ENCODE data around the gene SMCO2. TPM values are rescaled to one million over a fixed set of nuclear protein-coding genes. Genes with fewer than 3 reads are reported as not detected.

The SMCO2 gene
- total RNA-seq, 2 experiments from 2014 or later = 0.19 TPM; not detected in 1

GRCh38 chr12:27523305-27523641 lies 76.7 kb downstream of the SMCO2 start:
- peaks cover 8% of the 10 kb centered on the region for H3K27me3 Mint-ChIP-seq
- H3K9me3 Mint-ChIP-seq = no peaks in the 10 kb centered on the region
- peak; percentile 13 for DNase-seq
- ChIA-PET POLR2A (interaction anchor here (0.9 to 1.3 kb wide), 4 partner anchors 9 to 33 kb away, joined by 3 to 4 read pairs (median 3); no protein-coding TSS in a partner anchor), CTCF (interaction anchor here (1.0 to 2.6 kb wide), 4 partner anchors 62 to 184 kb away, joined by 3 to 16 read pairs (median 5); no protein-coding TSS in a partner anchor)
- peak overlapping the region; percentile 79 for H3K27ac Mint-ChIP-seq
- H3K36me3 Mint-ChIP-seq = no peaks in the 10 kb centered on the region
- intact Hi-C loops (cut with micrococcal nuclease) = loop anchor here (5.0 to 10.0 kb wide), 2 partner anchors 299 to 498 kb away; partner anchors contain the start of gene MED21
- H3K4me1 Mint-ChIP-seq (ENCODE audit: low read depth) = peaks cover 18% of the 10 kb centered on the region
- H3K4me3 Mint-ChIP-seq = peak overlapping the region; percentile 93

DNA sequence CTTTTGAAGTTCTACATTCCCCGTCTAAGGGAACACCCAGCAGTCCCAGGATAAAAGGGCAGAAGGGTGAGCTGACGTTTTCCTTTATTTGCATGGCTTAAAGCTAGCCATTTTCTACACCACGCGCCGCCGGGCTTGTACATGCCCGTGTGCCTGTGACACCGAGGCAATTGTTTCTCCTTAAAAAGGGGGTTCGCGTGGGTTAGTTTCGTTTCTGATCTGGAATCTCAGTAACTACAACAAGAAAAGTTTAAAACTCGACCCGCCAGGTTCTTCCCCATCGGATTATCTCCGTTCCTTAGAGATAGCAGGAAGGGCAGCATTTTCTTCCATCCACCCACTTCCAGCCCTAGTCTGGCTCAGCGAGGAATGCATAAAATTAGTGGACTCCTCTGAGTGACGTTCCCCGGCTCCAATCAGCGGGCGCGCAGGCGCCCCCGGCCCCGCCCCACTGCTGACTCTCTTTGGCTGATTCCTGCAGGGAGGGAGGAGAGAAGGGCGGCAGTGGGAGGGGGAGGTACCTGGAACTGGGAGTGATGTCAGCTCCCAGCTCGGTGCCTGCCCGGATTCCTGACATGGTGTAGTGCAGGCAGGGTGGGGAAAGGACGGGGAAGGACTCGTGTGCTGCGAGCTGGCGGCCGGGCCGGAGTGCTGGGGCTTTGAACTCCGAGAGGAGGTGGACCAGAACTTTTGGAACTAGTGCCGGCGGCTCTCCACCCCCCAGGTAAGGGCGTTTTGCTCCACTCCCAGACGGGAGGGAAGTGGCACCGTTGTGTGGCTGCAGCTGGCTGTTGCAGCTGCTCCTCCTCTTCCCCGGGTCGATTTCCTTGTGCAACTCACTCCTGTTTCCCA lies 77.3 kb downstream of the SMCO2 start, which contains the start of gene PPFIBP1:
PPFIBP1 (plus strand) TSS at position 565 of the 852 bp plus-strand sequence. CDS start 109,191 bp downstream, outside the sequence.
- peak; percentile 99 for DNase-seq
- Mint-ChIP-seq H3K27ac (peak within 1 kb of the TSS; percentile 79), H3K27me3 (peaks cover 8% of the 10 kb centered on the region), H3K9me3 (no peaks in the 10 kb centered on the region), H3K4me1 (ENCODE audit: low read depth) (peaks cover 18% of the 10 kb centered on the region), H3K4me3 (peak within 1 kb of the TSS; percentile 93), H3K36me3 (no peaks in the 10 kb centered on the region)
- intact Hi-C loops (cut with micrococcal nuclease) = loop anchor here (1.0 to 10.0 kb wide), 7 partner anchors 10 to 499 kb away; partner anchors contain the start of genes BMAL2, MED21 and MRPS35
- POLR2A ChIA-PET = interaction anchor here (0.8 to 1.3 kb wide), 5 partner anchors 8 to 55 kb away, joined by 3 to 4 read pairs (median 3); no protein-coding TSS in a partner anchor
- CTCF ChIA-PET = interaction anchor here (0.5 to 2.6 kb wide), 6 partner anchors 63 to 321 kb away, joined by 3 to 16 read pairs (median 4); no protein-coding TSS in a partner anchor

- H3K27ac Mint-ChIP-seq = no peak overlapping the region
- H3K9me3 Mint-ChIP-seq = no peaks in the 10 kb centered on the region
- ChIA-PET POLR2A (interaction anchor here (0.6 to 0.8 kb wide), 2 partner anchors 10 to 55 kb away, joined by 3 read pairs; no protein-coding TSS in a partner anchor), CTCF (interaction anchor here (0.5 to 2.6 kb wide), 4 partner anchors 64 to 322 kb away, joined by 3 to 16 read pairs (median 6); no protein-coding TSS in a partner anchor)
- DNase-seq = no peak
- H3K4me3 Mint-ChIP-seq = peak overlapping the region; percentile 93
- intact Hi-C loops (cut with micrococcal nuclease) = loop anchor here (1.0 to 10.0 kb wide), 7 partner anchors 10 to 500 kb away; partner anchors contain the start of genes BMAL2, MED21 and MRPS35
- peaks cover 18% of the 10 kb centered on the region for H3K4me1 Mint-ChIP-seq (ENCODE audit: low read depth)
- no peaks in the 10 kb centered on the region for H3K36me3 Mint-ChIP-seq
- peaks cover 6% of the 10 kb centered on the region for H3K27me3 Mint-ChIP-seq
These were observed 77.9 kb downstream of the SMCO2 start for GRCh38 chr12:27524494-27524835.

DNA sequence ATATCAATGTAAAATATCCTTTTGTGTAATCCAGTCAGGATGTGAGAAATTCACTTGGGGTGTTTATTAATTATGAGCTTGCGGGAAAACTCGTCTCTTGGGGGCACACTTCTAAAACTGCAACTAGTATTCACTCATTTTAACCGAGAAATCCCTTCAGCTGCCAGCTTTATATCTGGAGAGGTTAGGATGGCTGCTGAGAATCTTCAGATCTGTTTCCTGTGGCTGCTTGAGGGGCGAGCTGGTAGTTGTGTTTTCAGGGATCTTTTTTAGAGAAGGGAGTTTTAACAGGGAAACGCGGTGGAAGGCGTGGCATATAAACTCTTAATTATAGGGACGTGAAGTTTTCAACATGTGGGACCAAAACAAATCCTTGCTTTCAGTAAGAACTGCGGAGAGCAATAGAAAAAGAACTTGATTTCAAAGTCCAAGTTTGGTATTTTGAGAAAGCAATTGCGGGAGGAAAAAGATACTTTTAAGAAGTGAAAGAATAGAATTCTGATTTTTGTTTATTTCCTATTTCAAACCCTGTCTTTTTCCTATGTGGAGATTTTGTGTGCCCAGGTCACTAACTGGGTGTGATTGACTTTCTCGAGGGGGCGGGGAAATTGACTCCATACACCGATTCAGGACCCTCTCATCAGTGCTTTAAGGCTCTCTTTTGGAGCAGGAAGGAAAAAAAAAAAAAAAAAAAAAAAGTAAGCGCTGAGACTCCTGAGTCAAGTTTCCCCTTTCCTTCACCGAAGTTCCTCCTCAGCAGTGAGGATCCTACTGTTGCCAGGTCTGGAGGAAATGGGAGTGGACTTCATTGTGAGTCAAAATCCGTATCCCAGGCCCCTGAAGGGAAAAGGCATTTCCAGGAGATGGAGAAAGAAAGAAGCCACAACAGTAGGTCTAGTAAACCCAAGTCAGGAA lies 78.6 kb downstream of the SMCO2 start:
- Mint-ChIP-seq H3K36me3 (no peaks in the 10 kb centered on the region), H3K9me3 (no peaks in the 10 kb centered on the region), H3K4me3 (peak overlapping the region; percentile 93), H3K27me3 (peaks cover 3% of the 10 kb centered on the region), H3K27ac (no peak overlapping the region), H3K4me1 (ENCODE audit: low read depth) (peaks cover 19% of the 10 kb centered on the region)
- POLR2A ChIA-PET = interaction anchor here (0.6 to 0.8 kb wide), 2 partner anchors 10 to 54 kb away, joined by 3 read pairs; no protein-coding TSS in a partner anchor
- CTCF ChIA-PET = interaction anchor here (1.8 to 2.6 kb wide), 2 partner anchors 64 to 90 kb away, joined by 7 to 16 read pairs; no protein-coding TSS in a partner anchor
- intact Hi-C loops (cut with micrococcal nuclease) = loop anchor here (1.0 to 10.0 kb wide), 7 partner anchors 9 to 500 kb away; partner anchors contain the start of genes BMAL2, MED21 and MRPS35
- no peak for DNase-seq

GRCh38 chr12:27527512-27527911 lies 81.0 kb downstream of the SMCO2 start:
- Mint-ChIP-seq H3K27me3 (peaks cover 5% of the 10 kb centered on the region), H3K27ac (no peak overlapping the region), H3K9me3 (no peaks in the 10 kb centered on the region), H3K4me3 (no peak overlapping the region), H3K4me1 (ENCODE audit: low read depth) (peaks cover 26% of the 10 kb centered on the region), H3K36me3 (no peaks in the 10 kb centered on the region)
- intact Hi-C loops (cut with micrococcal nuclease) = loop anchor here (10.0 kb wide), 1 partner anchor 503 kb away; the partner anchor contains the start of gene MED21
- ChIA-PET POLR2A (no interaction called here), CTCF (no interaction called here)
- DNase-seq = no peak

- no peak for DNase-seq
- H3K4me1 Mint-ChIP-seq (ENCODE audit: low read depth) = peaks cover 24% of the 10 kb centered on the region
- H3K4me3 Mint-ChIP-seq = no peak overlapping the region
- H3K36me3 Mint-ChIP-seq = no peaks in the 10 kb centered on the region
- H3K27me3 Mint-ChIP-seq = peaks cover 5% of the 10 kb centered on the region
- intact Hi-C loops (cut with micrococcal nuclease) = loop anchor here (10.0 kb wide), 1 partner anchor 504 kb away; the partner anchor contains the start of gene MED21
- no peaks in the 10 kb centered on the region for H3K9me3 Mint-ChIP-seq
- POLR2A ChIA-PET = no interaction called here
- CTCF ChIA-PET = no interaction called here
- H3K27ac Mint-ChIP-seq = no peak overlapping the region
These were observed 82.3 kb downstream of the SMCO2 start for GRCh38 chr12:27528788-27529187.

- Mint-ChIP-seq H3K4me1 (ENCODE audit: low read depth) (peaks cover 32% of the 10 kb centered on the region), H3K27ac (no peak overlapping the region), H3K4me3 (no peak overlapping the region), H3K9me3 (no peaks in the 10 kb centered on the region), H3K27me3 (peaks cover 2% of the 10 kb centered on the region), H3K36me3 (no peaks in the 10 kb centered on the region)
- CTCF ChIA-PET = interaction anchor here (0.9 to 1.7 kb wide), 3 partner anchors 25 to 105 kb away, joined by 3 to 5 read pairs (median 4); no protein-coding TSS in a partner anchor
- DNase-seq = no peak
- intact Hi-C loops (cut with micrococcal nuclease) = no loop called here
- POLR2A ChIA-PET = no interaction called here
These were observed 83.8 kb downstream of the SMCO2 start for GRCh38 chr12:27530157-27530922.

- intact Hi-C loops (cut with micrococcal nuclease) = no loop called here
- CTCF ChIA-PET = interaction anchor here (1.0 to 1.7 kb wide), 3 partner anchors 97 to 173 kb away, joined by 3 to 5 read pairs (median 4); no protein-coding TSS in a partner anchor
- Mint-ChIP-seq H3K36me3 (no peaks in the 10 kb centered on the region), H3K4me1 (ENCODE audit: low read depth) (peaks cover 32% of the 10 kb centered on the region), H3K27ac (no peak overlapping the region), H3K4me3 (no peak overlapping the region), H3K9me3 (no peaks in the 10 kb centered on the region), H3K27me3 (peaks cover 2% of the 10 kb centered on the region)
- DNase-seq = no peak
- POLR2A ChIA-PET = interaction anchor here (0.6 kb wide), 1 partner anchor 8 kb away, joined by 3 read pairs; the partner anchor contains the start of gene PPFIBP1
These were observed 85.4 kb downstream of the SMCO2 start for GRCh38 chr12:27531896-27532295.

DNA sequence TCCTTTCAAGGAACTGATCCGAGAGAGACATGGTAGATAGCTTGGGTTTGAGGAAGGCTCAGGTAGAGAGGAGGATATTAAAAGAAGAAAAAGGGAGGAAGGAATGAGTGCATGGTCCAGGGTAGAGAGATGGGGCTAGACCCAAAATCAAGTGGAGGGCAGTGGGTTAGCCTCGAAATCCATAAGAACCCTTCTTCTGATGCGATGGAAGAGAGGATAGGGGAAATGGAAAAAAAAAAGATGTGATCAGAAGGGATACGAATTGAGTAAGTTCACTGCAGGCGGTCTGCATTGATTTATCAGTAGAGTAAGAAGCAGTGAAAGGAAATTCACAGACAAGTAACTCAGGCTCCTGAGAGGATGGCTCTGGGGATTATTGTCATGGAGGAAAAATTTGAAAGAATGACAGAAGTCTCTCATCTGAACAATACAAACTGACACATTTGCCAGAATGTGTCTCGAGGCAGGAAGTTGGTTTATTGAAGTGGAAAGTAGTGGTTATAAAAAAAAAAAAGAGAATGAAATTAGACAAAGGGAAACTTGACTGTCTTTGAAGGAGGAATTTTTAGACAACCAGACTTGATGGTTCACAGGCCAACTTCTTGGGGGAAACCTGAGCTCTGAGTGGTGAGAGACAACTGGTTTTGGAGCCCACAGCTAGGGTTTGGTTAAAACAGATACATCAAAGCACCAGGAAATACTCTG lies 87.7 kb downstream of the SMCO2 start:
- intact Hi-C loops (cut with micrococcal nuclease) = loop anchor here (1.0 kb wide), 4 partner anchors 10 to 74 kb away; partner anchors contain the start of gene PPFIBP1
- H3K4me3 Mint-ChIP-seq = no peak overlapping the region
- peak; percentile 41 for DNase-seq
- peak overlapping the region; percentile 47 for H3K27ac Mint-ChIP-seq
- ChIA-PET CTCF (interaction anchor here (0.6 to 0.7 kb wide), 2 partner anchors 51 to 117 kb away, joined by 3 read pairs; no protein-coding TSS in a partner anchor), POLR2A (interaction anchor here (0.6 to 1.4 kb wide), 6 partner anchors 9 to 72 kb away, joined by 3 to 7 read pairs (median 4); no protein-coding TSS in a partner anchor)
- no peaks in the 10 kb centered on the region for H3K36me3 Mint-ChIP-seq
- peaks cover 32% of the 10 kb centered on the region for H3K4me1 Mint-ChIP-seq (ENCODE audit: low read depth)
- H3K27me3 Mint-ChIP-seq = peaks cover 2% of the 10 kb centered on the region
- H3K9me3 Mint-ChIP-seq = no peaks in the 10 kb centered on the region

DNA sequence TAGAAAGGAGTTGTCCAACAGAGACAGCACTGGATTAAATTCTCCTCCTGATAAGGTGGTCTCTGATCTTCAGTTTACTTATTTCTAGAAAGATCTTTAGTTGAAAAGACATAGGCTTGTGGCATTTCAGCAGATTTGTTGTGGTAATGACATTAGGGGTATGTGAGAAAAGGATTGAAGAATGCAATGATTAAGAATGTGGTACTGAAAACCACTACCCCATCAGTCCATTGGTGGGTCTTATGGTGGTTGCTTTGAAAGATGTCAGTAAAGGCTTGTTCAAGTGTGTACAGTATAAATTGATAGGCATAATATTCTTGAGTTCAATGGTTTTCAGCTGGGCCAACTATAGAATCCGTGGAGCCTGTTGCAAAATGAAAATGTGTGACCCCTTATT lies 88.2 kb downstream of the SMCO2 start:
- no peaks in the 10 kb centered on the region for H3K36me3 Mint-ChIP-seq
- H3K9me3 Mint-ChIP-seq = no peaks in the 10 kb centered on the region
- peak overlapping the region; percentile 47 for H3K27ac Mint-ChIP-seq
- H3K27me3 Mint-ChIP-seq = peaks cover 2% of the 10 kb centered on the region
- no peak overlapping the region for H3K4me3 Mint-ChIP-seq
- ChIA-PET POLR2A (interaction anchor here (0.6 to 1.4 kb wide), 6 partner anchors 10 to 73 kb away, joined by 3 to 7 read pairs (median 4); no protein-coding TSS in a partner anchor), CTCF (interaction anchor here (0.6 to 0.7 kb wide), 2 partner anchors 51 to 116 kb away, joined by 3 read pairs; no protein-coding TSS in a partner anchor)
- intact Hi-C loops (cut with micrococcal nuclease) = loop anchor here (1.0 kb wide), 4 partner anchors 10 to 74 kb away; partner anchors contain the start of gene PPFIBP1
- no peak for DNase-seq
- peaks cover 32% of the 10 kb centered on the region for H3K4me1 Mint-ChIP-seq (ENCODE audit: low read depth)

Measured in activated CD4-positive, alpha-beta memory T cell treated with anti-CD3 and anti-CD28 coated beads for 36 hours (primary cell).